ENCODE measurements around the gene PLIN4. TPM values are rescaled to one million over a fixed set of nuclear protein-coding genes. Genes with fewer than 3 reads are reported as not detected.

The PLIN4 gene
- total and polyA plus RNA-seq, 9 of the 15 experiments (the other 6 are each of a cell fraction or from before 2014, with no cell fraction given) = 0.04 to 0.16 (median 0.07) TPM; not detected in 3

GRCh38 chr19:4557144-4557970 lies 39.1 kb upstream of the PLIN4 start (continued):
- no peak for TF ChIP-seq BRCA1 (IDR thresholded peaks at IDR 0.05)
- TF ChIP-seq BRCA1 (CRISPR knock-in tag; IDR thresholded peaks at IDR 0.05) = no peak
- TF ChIP-seq CBX5 (IDR thresholded peaks at IDR 0.05; ENCODE audit: borderline replicate concordance, low read depth) = no peak
- TF ChIP-seq XRCC5 (IDR thresholded peaks at IDR 0.05; ENCODE audit: low read depth, low read length) = no peak
- TF ChIP-seq NONO (IDR thresholded peaks at IDR 0.05; ENCODE audit: low read depth in 2 of 2, low read length in 1 of 2) = no peak
- TF ChIP-seq ILK (tag; IDR thresholded peaks at IDR 0.05; ENCODE audit: borderline replicate concordance, low read depth) = no peak
- TF ChIP-seq ZNF133 (CRISPR knock-in tag; IDR thresholded peaks at IDR 0.05) = no peak
- TF ChIP-seq ARID3B (CRISPR knock-in tag; IDR thresholded peaks at IDR 0.05; ENCODE audit: borderline replicate concordance) = no peak
- no peak for TF ChIP-seq JUND (IDR thresholded peaks at IDR 0.05; ENCODE audit: borderline replicate concordance, low read depth, low read length)
- no peak; the same call in 2 of the 3 replicates for TF ChIP-seq JUND (tag; IDR thresholded peaks at IDR 0.05; ENCODE audit: borderline replicate concordance, low read depth, low read length)
- TF ChIP-seq, protein P1, sequence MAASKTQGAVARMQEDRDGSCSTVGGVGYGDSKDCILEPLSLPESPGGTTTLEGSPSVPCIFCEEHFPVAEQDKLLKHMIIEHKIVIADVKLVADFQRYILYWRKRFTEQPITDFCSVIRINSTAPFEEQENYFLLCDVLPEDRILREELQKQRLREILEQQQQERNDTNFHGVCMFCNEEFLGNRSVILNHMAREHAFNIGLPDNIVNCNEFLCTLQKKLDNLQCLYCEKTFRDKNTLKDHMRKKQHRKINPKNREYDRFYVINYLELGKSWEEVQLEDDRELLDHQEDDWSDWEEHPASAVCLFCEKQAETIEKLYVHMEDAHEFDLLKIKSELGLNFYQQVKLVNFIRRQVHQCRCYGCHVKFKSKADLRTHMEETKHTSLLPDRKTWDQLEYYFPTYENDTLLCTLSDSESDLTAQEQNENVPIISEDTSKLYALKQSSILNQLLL (CRISPR knock-in tag; IDR thresholded peaks at IDR 0.05; ENCODE audit: borderline replicate concordance) = no peak
- TF ChIP-seq AFF1 (IDR thresholded peaks at IDR 0.05; ENCODE audit: low read depth in 1 of 2, partially characterized antibody in 2 of 2) = peak in 1 of 2 experiments; percentile 35
- TF ChIP-seq POLR2AphosphoS5 (IDR thresholded peaks at IDR 0.05; ENCODE audit: control insufficient read depth, insufficient read depth, low read depth, low read length) = no peak
- TF ChIP-seq ZKSCAN1 (IDR thresholded peaks at IDR 0.05; ENCODE audit: low read depth, low read length) = no peak
- TF ChIP-seq HMGN3 (IDR thresholded peaks at IDR 0.05; ENCODE audit: borderline replicate concordance, extremely low read depth, insufficient read length, low read depth, low read length) = no peak
- TF ChIP-seq PCBP1 (IDR thresholded peaks at IDR 0.05; ENCODE audit: low read depth, low read length, poor library complexity, severe bottlenecking) = peak; percentile 45
- no peak for TF ChIP-seq NCOA4 (IDR thresholded peaks at IDR 0.05; ENCODE audit: partially characterized antibody)
- TF ChIP-seq SRSF3 (IDR thresholded peaks at IDR 0.05; ENCODE audit: insufficient read depth, low read length) = no peak
- TF ChIP-seq ELF2 (CRISPR knock-in tag; IDR thresholded peaks at IDR 0.05) = peak; percentile 13; the same call in 1 of the 2 replicates
- TF ChIP-seq CHD4 (IDR thresholded peaks at IDR 0.05; ENCODE audit: insufficient read depth, insufficient replicate concordance, low read depth, low read length, poor library complexity, severe bottlenecking) = peak; percentile 76

All from K562 (cell line).